COLO668 (cell line): ENCODE results near the gene RAB15.

Source experiments
- DNase-seq: peaks from one replicate; lab custom pipeline; 2025; ENCODE audit not compliant: unreplicated experiment; lab: John Stamatoyannopoulos, UW

The RAB15 gene

GRCh38 chr14:64990939-64991338 is 18.8 kb upstream of the RAB15 start:
- no peak for DNase-seq

- no peak for DNase-seq
These were observed 18.2 kb upstream of the RAB15 start for GRCh38 chr14:64990296-64990695.

DNA sequence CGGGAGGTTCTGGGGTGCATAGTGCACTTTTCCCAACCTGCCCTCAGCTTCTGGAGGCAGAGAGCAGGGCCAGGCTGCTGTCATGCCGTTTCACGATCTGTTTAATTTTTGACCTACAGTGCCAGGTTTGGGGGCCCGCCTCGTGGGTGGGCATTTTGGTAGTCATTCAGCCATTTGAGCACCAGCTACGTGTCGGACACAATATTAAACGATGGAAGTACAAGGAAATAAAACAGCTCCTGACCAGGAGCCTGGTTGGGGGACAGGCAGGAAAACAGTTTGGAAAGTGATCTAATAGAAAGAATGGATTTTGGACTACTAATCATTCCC is 15.3 kb upstream of the RAB15 start:
- no peak for DNase-seq

- DNase-seq: peak; percentile 99
These were observed 14.7 kb upstream of the RAB15 start, which contains the start of gene FNTB for GRCh38 chr14:64986648-64987437. FNTB (plus strand) TSS chr14:64986895; CDS start chr14:64986954, 59 bp downstream.

DNA sequence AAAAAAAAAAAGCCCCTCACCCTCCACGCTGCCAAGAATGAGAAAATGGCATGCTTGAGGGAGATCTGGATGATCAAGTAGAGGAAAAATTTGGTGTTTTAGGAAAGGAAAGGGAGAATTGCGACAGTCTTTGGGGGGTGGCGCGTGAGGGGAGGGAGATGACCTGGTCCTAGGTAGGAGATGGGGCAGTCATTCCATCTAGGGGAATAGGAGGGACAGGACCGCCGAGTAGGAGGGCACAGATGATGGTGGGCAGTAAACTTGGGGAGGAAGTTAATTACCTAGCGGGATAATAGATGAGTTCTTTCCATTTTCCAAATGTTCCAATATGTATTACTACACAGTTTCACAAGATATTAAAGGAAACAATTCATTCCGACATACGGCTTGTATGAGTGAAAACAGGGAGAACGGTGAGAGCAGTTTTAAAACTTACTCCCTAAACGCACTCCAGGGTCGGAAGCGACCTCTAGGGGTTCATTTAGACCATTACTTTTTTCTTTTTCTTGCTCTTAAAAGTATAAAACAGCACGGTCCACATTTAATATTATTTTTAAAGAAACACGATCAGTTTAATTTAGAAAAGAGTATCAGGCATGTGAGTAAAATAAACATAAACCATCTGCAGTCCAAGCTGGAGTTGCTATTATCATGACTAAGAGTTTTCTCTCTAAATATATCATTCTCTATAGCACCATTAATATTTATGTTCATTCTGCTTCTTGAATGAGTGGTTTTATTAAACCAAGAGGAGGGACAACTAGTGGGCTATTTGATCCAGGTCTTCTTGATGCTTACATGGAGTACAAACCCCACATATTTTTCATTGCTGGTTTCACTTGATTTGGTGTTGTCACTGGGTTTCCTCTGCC is 11.5 kb upstream of the RAB15 start:
- DNase-seq: peak; percentile 42

DNA sequence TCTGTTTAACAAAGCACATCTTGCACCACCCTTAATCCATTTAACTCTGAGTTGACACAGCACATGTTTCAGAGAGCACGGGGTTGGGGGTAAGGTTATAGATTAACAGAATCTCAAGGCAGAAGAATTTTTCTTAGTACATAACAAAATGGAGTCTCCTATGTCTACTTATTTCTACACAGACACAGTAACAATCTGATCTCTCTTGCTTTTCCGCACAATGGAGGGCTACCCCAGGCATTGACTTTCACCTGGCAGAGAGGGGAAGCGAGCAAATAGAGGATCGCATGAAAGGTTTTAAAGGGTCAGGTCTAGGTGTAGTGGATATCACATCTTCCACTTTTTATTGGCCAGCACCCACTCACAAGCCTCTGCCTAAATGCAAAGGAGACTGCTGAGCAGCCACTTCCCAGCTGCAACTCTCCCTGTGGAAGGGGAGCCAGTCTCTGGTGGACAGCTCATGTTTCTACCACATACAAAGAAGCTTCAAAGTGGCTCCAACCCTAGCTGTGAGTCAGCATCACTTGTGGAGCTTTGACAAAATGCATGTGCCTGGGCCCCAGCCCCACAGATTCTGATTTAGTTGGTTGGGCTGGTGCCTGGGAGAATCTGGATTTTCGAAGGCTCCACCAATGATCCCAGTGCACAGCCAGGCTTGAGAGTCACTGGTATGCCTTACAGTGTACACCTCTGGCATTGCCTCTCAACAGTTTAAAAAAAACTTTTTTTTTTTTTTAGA is 7.4 kb upstream of the RAB15 start:
- peak; percentile 27 for DNase-seq

DNA sequence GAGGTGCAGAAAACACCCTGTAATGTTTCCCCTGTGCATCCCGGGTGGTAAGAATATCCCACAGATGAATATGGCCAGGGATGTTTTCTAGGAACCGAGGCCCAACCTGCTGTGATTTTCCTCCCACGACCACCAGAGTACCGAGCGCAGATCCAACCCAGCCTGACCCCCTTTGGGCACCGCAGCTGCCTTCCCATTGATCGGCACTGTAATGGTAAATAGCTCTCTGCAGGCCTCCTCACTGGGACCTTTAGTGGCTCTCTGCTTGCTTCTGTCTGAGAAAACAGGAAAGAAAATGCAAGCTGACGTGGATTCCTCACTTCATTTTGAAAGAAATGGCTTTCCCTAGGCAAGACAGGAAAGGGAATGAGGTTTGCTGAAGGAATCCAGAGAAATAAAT is 2.4 kb upstream of the RAB15 start:
- no peak for DNase-seq

- no peak for DNase-seq
These were observed 1.7 kb upstream of the RAB15 start for GRCh38 chr14:64973826-64974225.

DNA sequence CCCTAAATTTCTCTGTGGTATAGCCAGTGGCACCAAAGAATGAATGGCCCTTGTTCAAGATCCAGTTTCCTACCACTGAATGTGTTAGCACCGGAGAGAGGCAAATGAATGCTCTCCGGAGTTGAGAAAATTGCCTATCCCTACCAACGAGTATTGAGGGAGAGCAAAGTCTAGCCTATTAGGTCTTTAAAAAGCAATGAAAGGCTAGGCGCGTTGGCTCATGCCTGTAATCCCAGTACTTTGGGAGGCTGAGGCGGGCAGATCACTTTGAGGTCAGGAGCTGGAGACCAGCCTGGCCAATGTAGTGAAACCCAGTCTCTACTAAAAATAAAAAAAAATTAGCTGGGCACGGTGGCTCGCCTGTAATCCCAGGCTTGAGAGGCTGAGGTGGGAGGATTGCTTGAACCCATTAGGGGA is 898 bp upstream of the RAB15 start:
- DNase-seq: no peak

DNA sequence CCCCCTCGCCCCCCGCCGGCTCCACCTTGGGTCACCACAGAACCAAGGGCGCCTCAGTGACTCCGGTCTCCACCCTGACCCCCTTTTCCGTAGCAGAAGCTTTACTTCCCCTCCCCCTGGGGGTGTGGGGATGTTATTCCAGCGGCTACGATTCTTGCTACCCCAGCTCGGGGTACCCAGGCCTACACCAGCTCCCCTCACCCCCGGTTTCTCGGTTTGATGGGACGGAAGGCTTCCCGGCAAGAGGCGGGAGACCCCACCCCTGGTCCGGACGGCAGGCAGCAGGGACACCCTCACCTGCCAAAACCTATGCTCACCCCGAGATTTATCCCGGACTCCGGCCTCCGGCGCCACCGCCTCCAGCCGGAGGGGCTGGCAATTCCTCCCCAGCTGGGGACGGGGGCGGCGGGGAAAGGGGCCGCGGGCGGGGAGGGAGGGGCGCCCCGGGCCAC is 619 bp downstream of the RAB15 start:
- DNase-seq: no peak

DNA sequence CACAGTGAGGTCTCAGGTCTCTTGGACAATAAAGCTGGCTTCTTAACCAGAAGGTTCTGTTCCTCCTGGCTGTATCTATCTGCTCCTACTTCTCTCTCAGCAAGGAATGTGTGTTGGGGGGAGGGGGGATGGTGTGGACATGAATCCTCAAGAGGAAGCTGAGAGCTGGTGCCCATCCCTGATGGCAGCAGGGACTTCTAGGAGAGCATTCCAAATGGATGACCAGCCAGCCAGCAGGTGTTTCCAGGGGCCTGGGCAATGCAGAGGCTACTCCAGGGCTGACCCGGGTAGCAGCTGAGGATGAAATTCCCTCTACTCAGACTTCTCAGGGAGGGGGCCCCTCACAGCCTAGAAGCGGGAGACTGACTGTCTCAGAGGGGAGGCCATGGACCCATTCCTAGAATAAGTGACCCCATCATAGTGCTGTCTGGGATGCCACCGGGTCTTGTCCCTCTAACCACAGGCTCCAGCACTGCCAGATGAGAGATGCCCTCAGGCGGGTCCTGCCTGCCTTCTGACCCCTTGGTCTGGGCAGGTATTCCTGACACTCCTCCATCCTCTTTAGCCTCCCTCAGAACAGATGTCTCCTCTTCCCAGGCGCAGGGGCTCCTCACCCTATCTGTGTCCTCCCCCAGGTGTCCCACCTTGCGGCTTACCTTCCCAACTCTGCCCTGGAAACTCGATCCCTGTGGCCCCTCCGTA is 1.2 kb downstream of the RAB15 start:
- DNase-seq: peak; percentile 47

DNA sequence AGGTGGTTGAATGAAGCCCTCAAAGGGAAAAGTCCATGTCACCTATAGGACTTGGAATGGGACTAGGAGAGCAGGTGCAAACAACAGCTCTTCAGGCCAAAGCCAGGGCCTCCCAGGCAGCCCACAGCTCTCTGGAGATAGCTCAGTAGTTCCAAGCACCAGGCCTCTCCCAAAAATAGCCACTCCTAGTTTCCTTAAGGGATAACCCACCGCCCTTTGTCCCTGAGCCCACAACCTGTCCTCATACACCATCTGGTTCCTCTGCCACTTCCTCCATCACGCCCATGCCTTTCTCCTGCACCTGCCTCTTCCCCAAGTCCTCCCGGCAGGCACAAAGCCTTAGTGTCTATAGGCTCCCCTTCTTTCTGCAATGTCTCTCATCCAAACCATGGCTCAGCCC is 2.1 kb downstream of the RAB15 start:
- DNase-seq: peak; percentile 38

- DNase-seq: peak; percentile 21
These were observed 3.5 kb downstream of the RAB15 start for GRCh38 chr14:64968651-64969050.

GRCh38 chr14:64968167-64968566 is 4.0 kb downstream of the RAB15 start:
- no peak for DNase-seq

DNA sequence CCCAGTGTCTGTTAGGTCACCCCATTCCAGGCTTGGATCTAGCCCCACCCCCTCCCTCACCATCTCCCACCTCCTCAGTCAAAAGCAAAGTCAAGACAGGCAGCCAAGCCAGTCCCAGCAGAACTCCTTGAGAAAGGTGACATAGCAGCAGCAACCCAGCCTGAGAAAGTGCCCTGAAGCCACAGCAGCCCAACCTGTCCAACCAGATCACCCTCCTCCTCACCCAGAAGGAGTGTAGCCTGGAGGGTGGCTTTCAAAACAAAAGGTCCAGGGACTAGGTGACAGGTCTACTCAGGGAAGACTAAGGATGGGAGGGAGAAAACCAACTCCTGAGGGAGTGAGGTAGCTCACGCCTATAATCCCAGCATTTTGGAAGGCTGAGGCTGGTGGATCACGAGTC is 5.2 kb downstream of the RAB15 start:
- DNase-seq: no peak

DNA sequence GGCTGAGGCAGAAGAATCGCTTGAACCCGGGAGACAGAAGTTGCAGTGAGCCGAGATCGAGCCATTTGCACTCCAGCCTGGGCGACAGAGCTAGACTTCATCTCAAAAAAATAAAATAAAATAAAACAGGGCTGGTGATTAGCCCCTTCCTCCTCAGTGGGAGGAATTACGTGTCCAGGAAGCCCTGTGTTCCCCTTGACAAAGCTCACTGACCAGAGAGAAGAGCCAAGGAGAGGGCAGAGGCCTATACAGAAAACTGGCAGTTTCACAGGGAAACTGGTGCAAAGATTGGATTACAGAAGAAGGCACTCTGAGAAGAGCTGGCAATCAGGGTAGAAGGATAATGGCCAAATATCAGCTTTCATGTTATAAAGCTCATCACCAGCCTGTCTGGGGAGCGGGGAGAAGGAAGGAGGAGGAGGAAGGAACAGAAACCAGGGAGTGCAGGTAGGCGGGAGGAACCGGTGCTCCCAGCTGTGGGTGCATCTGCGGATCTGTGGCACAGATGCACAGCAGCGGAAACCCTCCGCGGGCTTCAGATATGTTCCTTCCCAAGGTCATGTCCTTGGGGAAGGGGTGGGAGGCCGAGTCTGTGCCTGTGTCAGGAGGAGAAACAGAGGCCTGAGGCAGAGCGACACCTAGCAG is 6.7 kb downstream of the RAB15 start:
- no peak for DNase-seq

DNA sequence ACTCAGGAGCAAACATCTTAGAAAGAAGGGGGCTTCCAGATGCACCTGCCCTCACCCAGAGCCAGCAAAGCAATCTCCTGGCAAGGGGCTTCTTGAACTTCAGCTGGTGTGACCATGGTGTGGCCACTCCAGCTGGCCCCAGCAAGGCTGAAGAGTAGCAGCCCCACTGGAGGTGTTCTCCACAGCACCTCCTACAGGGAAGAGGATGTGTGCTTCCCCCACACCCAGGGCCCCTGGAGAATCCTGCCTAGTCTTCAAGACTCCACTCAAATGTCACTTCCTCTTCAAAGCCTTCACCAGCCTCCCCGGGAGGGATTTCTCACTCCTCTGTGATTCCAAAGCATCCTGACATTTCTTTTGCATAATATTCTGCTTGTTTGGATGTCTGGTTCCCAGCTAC is 8.5 kb downstream of the RAB15 start:
- no peak for DNase-seq

DNA sequence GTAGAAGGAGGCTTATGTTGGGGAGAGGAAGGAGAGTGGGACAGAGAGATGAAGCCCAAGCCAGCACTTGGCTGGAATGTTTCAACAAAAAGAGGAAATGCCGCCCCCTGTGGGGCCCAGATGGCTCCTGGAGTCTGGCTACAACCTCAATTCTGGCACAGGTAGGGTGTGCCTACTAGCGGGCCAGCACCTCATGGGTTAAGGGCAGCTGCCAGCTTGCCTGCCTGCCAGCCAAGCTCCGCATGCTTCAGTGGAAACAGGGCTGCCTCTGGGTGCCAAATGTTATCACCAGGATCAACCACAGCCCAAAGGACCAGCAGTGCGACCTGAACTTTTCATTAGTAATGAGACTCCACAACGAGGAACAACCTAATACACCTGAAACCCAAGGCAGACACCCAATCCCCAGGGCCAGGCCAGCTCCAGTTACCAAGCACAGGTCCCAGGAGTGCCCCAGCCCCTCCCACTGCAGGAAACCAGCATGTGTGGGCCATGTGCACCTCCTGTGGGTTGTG is 11.3 kb downstream of the RAB15 start:
- DNase-seq: peak; percentile 58

- no peak for DNase-seq
These were observed 13.4 kb downstream of the RAB15 start for GRCh38 chr14:64958743-64959142.

- DNase-seq: no peak
These were observed 13.9 kb downstream of the RAB15 start for GRCh38 chr14:64958201-64958600.
